SK-N-SH (cell line): ENCODE measurements around the gene SPRED1.

Experiments
- ELF1 ChIP-seq: IDR thresholded peaks from 2 replicates; pipeline ENCODE4 v1.4.0; 2012
- EP300 ChIP-seq, 2 experiments: IDR thresholded peaks; 2 replicates each; pipeline versions ENCODE4 v1.4.0 to v1.6.1; 2012; ENCODE audit warnings: borderline replicate concordance in 1 of 2, low read depth in 1 of 2, low read length in 1 of 2
- EZH2phosphoT487 ChIP-seq: fragments of 200-600 bp; sonication (generic); IDR thresholded peaks from 2 replicates; pipeline ENCODE4 v1.6.1; 2017; ENCODE audit warnings: low read depth, mixed run types, mild to moderate bottlenecking, antibody characterized with exemption, moderate library complexity, borderline replicate concordance
- JUND ChIP-seq: IDR thresholded peaks from 2 replicates; pipeline ENCODE4 v1.4.0; 2012
- POLR2AphosphoS5 ChIP-seq: IDR thresholded peaks from 2 replicates; pipeline ENCODE4 v1.6.1; 2012; ENCODE audit warnings: low read depth, low read length
- RFX5 ChIP-seq: IDR thresholded peaks from 2 replicates; pipeline ENCODE4 v1.6.1; 2012; ENCODE audit warnings: mild to moderate bottlenecking, improper control_type of control experiment, low read length
- RXRA ChIP-seq: IDR thresholded peaks from 2 replicates; pipeline ENCODE4 v1.4.0; 2012; ENCODE audit warnings: low read depth, mild to moderate bottlenecking, borderline replicate concordance
- TCF12 ChIP-seq: IDR thresholded peaks from 2 replicates; pipeline ENCODE4 v1.4.0; 2012
- TEAD4 ChIP-seq: IDR thresholded peaks from 2 replicates; pipeline ENCODE4 v1.4.0; 2012; ENCODE audit warnings: mild to moderate bottlenecking, borderline replicate concordance; ENCODE audit not compliant: insufficient read depth
- YY1 ChIP-seq: IDR thresholded peaks from 2 replicates; pipeline ENCODE4 v1.4.0; 2012; ENCODE audit warnings: low read depth, mild to moderate bottlenecking
- ZBTB33 ChIP-seq: IDR thresholded peaks from 2 replicates; pipeline ENCODE4 v1.4.0; 2012; ENCODE audit warnings: low read depth, borderline replicate concordance
- TF ChIP-seq, protein P1 (sequence below): IDR thresholded peaks from 2 replicates; pipeline ENCODE4 v1.6.1; 2012; ENCODE audit warnings: mild to moderate bottlenecking, low read depth, low read length, moderate library complexity
- TF ChIP-seq, protein P2 (sequence below): fragments of 200-600 bp; sonication (generic); IDR thresholded peaks from 2 replicates; pipeline ENCODE4 v1.6.1; 2017; ENCODE audit warnings: antibody characterized with exemption, mild to moderate bottlenecking, moderate library complexity
- TF ChIP-seq, protein P3 (sequence below): IDR thresholded peaks from 2 replicates; pipeline ENCODE4; 2012

DNA sequence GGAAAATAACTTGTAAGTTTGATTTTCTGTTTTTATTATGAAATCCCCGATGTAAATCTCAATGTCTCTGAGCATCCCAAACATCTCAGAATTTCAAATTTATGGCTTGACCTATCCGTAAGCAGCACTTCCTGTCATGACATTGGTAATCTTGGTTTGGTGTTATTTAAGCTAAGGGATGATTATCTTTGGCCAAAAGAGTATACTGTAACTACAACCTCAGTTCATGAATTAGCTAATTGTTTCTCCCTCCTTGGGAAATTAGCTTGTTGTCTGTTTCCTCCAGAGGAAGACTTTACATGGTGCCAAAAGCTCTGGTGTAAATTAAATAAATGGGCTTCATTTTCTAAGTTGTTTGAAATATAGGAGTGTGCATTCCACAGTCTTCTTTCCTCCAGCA lies 28.1 kb upstream of the SPRED1 start:
- no peak for TF ChIP-seq RFX5
- no peak for TF ChIP-seq RXRA
- no peak for TF ChIP-seq YY1
- TF ChIP-seq, protein P1, sequence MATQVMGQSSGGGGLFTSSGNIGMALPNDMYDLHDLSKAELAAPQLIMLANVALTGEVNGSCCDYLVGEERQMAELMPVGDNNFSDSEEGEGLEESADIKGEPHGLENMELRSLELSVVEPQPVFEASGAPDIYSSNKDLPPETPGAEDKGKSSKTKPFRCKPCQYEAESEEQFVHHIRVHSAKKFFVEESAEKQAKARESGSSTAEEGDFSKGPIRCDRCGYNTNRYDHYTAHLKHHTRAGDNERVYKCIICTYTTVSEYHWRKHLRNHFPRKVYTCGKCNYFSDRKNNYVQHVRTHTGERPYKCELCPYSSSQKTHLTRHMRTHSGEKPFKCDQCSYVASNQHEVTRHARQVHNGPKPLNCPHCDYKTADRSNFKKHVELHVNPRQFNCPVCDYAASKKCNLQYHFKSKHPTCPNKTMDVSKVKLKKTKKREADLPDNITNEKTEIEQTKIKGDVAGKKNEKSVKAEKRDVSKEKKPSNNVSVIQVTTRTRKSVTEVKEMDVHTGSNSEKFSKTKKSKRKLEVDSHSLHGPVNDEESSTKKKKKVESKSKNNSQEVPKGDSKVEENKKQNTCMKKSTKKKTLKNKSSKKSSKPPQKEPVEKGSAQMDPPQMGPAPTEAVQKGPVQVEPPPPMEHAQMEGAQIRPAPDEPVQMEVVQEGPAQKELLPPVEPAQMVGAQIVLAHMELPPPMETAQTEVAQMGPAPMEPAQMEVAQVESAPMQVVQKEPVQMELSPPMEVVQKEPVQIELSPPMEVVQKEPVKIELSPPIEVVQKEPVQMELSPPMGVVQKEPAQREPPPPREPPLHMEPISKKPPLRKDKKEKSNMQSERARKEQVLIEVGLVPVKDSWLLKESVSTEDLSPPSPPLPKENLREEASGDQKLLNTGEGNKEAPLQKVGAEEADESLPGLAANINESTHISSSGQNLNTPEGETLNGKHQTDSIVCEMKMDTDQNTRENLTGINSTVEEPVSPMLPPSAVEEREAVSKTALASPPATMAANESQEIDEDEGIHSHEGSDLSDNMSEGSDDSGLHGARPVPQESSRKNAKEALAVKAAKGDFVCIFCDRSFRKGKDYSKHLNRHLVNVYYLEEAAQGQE: no peak
- TF ChIP-seq, protein P2, sequence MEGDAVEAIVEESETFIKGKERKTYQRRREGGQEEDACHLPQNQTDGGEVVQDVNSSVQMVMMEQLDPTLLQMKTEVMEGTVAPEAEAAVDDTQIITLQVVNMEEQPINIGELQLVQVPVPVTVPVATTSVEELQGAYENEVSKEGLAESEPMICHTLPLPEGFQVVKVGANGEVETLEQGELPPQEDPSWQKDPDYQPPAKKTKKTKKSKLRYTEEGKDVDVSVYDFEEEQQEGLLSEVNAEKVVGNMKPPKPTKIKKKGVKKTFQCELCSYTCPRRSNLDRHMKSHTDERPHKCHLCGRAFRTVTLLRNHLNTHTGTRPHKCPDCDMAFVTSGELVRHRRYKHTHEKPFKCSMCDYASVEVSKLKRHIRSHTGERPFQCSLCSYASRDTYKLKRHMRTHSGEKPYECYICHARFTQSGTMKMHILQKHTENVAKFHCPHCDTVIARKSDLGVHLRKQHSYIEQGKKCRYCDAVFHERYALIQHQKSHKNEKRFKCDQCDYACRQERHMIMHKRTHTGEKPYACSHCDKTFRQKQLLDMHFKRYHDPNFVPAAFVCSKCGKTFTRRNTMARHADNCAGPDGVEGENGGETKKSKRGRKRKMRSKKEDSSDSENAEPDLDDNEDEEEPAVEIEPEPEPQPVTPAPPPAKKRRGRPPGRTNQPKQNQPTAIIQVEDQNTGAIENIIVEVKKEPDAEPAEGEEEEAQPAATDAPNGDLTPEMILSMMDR: no peak
- TF ChIP-seq POLR2AphosphoS5: no peak
- TF ChIP-seq TCF12: no peak
- no peak for TF ChIP-seq JUND
- no peak for TF ChIP-seq EZH2phosphoT487
- no peak for TF ChIP-seq EP300 (IDR thresholded peaks at IDR 0.05; ENCODE audit: borderline replicate concordance in 1 of 2, low read depth in 1 of 2, low read length in 1 of 2)
- TF ChIP-seq, protein P3, sequence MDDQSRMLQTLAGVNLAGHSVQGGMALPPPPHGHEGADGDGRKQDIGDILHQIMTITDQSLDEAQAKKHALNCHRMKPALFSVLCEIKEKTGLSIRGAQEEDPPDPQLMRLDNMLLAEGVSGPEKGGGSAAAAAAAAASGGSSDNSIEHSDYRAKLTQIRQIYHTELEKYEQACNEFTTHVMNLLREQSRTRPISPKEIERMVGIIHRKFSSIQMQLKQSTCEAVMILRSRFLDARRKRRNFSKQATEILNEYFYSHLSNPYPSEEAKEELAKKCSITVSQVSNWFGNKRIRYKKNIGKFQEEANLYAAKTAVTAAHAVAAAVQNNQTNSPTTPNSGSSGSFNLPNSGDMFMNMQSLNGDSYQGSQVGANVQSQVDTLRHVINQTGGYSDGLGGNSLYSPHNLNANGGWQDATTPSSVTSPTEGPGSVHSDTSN: no peak
- no peak for TF ChIP-seq TEAD4
- TF ChIP-seq ELF1: no peak
- TF ChIP-seq ZBTB33: no peak
